DND-41 (cell line): ENCODE measurements around the gene BAIAP2.

Experiments
- EZH2 ChIP-seq: IDR thresholded peaks from 3 replicates; pipeline ENCODE4 v1.6.1; 2012; ENCODE audit warnings: borderline replicate concordance, low read depth, mild to moderate bottlenecking, moderate library complexity, low read length, inconsistent platforms; ENCODE audit not compliant: severe bottlenecking
- TF ChIP-seq, protein P1 (sequence below): IDR thresholded peaks from 2 replicates; pipeline ENCODE4 v1.5.1; 2012; ENCODE audit warnings: borderline replicate concordance, low read length, moderate library complexity, mild to moderate bottlenecking; ENCODE audit not compliant: poor library complexity, severe bottlenecking; ENCODE audit errors: extremely low read depth

DNA sequence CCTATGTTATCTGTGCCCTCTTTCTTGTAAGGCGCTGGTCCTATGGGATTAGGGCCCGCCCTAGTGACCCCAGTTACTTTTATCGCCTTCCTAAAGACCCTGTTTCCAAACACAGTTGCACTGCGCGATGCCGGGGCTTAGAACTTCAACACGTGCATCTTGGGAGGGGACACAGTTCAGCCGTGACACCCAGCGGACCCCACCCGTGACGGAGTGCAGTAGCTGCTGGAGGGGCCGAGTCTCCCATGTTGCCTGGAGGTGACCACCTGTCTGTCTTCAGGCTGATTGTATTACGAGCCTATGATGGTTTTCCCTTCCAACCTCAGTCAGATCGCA, 9.4 kb downstream of the BAIAP2 start:
- TF ChIP-seq, protein P1, sequence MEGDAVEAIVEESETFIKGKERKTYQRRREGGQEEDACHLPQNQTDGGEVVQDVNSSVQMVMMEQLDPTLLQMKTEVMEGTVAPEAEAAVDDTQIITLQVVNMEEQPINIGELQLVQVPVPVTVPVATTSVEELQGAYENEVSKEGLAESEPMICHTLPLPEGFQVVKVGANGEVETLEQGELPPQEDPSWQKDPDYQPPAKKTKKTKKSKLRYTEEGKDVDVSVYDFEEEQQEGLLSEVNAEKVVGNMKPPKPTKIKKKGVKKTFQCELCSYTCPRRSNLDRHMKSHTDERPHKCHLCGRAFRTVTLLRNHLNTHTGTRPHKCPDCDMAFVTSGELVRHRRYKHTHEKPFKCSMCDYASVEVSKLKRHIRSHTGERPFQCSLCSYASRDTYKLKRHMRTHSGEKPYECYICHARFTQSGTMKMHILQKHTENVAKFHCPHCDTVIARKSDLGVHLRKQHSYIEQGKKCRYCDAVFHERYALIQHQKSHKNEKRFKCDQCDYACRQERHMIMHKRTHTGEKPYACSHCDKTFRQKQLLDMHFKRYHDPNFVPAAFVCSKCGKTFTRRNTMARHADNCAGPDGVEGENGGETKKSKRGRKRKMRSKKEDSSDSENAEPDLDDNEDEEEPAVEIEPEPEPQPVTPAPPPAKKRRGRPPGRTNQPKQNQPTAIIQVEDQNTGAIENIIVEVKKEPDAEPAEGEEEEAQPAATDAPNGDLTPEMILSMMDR = no peak
- no peak for TF ChIP-seq EZH2
